ENCODE measurements around the gene USP54. TPM values are rescaled to one million over a fixed set of nuclear protein-coding genes. Genes with fewer than 3 reads are reported as not detected.

USP54 gene
- total and polyA plus RNA-seq, 9 of the 15 experiments (the other 6 are each of a cell fraction or from before 2014, with no cell fraction given): 3.8 to 40.1 (median 16.9) TPM

DNA sequence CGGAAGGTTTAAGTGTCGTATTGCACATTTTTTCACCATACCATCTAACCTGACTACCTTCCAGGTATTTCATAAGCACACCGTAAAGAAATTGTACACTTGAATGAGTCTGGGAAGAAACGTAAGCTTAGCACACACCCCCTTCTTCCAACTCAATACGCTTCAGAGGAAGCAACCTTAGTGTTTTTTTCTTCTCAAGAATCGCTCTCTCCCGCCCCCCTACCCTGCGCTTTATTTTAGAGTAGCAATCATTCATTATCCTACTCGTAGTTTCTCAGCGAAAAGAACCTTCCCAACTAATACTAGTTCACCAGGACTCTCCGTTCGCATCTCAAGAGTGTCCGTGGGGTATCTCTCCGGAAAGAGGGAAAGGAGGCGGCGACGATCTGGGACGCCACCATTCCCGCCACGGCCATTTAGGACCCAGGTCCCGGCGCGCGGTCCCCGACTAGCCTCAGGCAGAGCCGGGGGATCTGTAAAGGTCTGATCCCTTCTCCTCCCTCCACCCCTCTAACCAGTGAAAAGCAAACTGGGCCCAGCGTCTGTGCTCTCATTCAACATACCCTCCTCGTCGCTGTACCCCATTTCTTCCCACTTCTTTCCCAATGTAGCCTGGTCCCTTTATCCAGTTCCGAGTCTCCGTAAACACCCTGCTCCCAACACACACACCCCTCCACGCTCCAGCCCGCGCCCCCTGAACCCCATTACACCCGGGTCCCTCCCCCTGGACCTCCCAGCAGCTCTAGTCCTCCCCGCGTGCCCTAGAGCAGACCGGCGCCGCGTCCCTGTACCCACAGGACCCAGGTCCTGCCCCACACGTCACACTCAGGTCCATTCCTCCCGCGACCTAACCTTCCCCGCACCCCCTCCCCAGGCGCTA is 34.1 kb upstream of the USP54 start (continued):
- TF ChIP-seq ETS2 (tag; IDR thresholded peaks at IDR 0.05; ENCODE audit: borderline replicate concordance, poor library complexity, severe bottlenecking) (no peak), IFI16 (CRISPR knock-in tag; IDR thresholded peaks at IDR 0.05) (no peak), ZNF282 (CRISPR knock-in tag; IDR thresholded peaks at IDR 0.05) (no peak), MYNN (IDR thresholded peaks at IDR 0.05) (no peak), MYNN (CRISPR knock-in tag; IDR thresholded peaks at IDR 0.05) (no peak), SMARCE1 (IDR thresholded peaks at IDR 0.05) (peak; percentile 36), POLR2A (conservative IDR thresholded peaks at IDR 0.05) (no peak; the same call in 1 of the 2 replicates), TAF7 (tag; IDR thresholded peaks at IDR 0.05) (peak; percentile 44; the same call in 1 of the 2 replicates)
- TF ChIP-seq, protein P1, sequence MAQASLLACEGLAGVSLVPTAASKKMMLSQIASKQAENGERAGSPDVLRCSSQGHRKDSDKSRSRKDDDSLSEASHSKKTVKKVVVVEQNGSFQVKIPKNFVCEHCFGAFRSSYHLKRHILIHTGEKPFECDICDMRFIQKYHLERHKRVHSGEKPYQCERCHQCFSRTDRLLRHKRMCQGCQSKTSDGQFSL (CRISPR knock-in tag; IDR thresholded peaks at IDR 0.05): peak; percentile 56; the same call in 1 of the 2 replicates
- TF ChIP-seq, protein P1 (tag; IDR thresholded peaks at IDR 0.05): no peak
- TF ChIP-seq, protein P2, sequence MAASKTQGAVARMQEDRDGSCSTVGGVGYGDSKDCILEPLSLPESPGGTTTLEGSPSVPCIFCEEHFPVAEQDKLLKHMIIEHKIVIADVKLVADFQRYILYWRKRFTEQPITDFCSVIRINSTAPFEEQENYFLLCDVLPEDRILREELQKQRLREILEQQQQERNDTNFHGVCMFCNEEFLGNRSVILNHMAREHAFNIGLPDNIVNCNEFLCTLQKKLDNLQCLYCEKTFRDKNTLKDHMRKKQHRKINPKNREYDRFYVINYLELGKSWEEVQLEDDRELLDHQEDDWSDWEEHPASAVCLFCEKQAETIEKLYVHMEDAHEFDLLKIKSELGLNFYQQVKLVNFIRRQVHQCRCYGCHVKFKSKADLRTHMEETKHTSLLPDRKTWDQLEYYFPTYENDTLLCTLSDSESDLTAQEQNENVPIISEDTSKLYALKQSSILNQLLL (CRISPR knock-in tag; IDR thresholded peaks at IDR 0.05; ENCODE audit: borderline replicate concordance): no peak
- TF ChIP-seq, protein P3, sequence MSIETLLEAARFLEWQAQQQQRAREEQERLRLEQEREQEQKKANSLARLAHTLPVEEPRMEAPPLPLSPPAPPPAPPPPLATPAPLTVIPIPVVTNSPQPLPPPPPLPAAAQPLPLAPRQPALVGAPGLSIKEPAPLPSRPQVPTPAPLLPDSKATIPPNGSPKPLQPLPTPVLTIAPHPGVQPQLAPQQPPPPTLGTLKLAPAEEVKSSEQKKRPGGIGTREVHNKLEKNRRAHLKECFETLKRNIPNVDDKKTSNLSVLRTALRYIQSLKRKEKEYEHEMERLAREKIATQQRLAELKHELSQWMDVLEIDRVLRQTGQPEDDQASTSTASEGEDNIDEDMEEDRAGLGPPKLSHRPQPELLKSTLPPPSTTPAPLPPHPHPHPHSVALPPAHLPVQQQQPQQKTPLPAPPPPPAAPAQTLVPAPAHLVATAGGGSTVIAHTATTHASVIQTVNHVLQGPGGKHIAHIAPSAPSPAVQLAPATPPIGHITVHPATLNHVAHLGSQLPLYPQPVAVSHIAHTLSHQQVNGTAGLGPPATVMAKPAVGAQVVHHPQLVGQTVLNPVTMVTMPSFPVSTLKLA (conservative IDR thresholded peaks at IDR 0.05): peak in 1 of 2 experiments; percentile 69; a peak in 1 of 4 replicates
- TF ChIP-seq, protein P4, sequence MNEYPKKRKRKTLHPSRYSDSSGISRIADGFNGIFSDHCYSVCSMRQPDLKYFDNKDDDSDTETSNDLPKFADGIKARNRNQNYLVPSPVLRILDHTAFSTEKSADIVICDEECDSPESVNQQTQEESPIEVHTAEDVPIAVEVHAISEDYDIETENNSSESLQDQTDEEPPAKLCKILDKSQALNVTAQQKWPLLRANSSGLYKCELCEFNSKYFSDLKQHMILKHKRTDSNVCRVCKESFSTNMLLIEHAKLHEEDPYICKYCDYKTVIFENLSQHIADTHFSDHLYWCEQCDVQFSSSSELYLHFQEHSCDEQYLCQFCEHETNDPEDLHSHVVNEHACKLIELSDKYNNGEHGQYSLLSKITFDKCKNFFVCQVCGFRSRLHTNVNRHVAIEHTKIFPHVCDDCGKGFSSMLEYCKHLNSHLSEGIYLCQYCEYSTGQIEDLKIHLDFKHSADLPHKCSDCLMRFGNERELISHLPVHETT (CRISPR knock-in tag; conservative IDR thresholded peaks at IDR 0.05 in 1 of 2, IDR thresholded peaks at IDR 0.05 in 1 of 2): no peak; a peak in 1 of 4 replicates
- TF ChIP-seq, protein P5, sequence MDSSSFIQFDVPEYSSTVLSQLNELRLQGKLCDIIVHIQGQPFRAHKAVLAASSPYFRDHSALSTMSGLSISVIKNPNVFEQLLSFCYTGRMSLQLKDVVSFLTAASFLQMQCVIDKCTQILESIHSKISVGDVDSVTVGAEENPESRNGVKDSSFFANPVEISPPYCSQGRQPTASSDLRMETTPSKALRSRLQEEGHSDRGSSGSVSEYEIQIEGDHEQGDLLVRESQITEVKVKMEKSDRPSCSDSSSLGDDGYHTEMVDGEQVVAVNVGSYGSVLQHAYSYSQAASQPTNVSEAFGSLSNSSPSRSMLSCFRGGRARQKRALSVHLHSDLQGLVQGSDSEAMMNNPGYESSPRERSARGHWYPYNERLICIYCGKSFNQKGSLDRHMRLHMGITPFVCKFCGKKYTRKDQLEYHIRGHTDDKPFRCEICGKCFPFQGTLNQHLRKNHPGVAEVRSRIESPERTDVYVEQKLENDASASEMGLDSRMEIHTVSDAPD (CRISPR knock-in tag; IDR thresholded peaks at IDR 0.05): no peak
- TF ChIP-seq, protein P6, sequence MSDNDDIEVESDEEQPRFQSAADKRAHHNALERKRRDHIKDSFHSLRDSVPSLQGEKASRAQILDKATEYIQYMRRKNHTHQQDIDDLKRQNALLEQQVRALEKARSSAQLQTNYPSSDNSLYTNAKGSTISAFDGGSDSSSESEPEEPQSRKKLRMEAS (CRISPR knock-in tag; IDR thresholded peaks at IDR 0.05): 0 out of 2 replicates have a peak, but pooled peaks have one; percentile 11
- TF ChIP-seq, protein P7, sequence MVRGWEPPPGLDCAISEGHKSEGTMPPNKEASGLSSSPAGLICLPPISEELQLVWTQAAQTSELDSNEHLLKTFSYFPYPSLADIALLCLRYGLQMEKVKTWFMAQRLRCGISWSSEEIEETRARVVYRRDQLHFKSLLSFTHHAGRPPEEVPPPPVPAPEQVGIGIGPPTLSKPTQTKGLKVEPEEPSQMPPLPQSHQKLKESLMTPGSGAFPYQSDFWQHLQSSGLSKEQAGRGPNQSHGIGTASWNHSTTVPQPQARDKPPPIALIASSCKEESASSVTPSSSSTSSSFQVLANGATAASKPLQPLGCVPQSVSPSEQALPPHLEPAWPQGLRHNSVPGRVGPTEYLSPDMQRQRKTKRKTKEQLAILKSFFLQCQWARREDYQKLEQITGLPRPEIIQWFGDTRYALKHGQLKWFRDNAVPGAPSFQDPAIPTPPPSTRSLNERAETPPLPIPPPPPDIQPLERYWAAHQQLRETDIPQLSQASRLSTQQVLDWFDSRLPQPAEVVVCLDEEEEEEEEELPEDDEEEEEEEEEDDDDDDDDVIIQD (CRISPR knock-in tag; IDR thresholded peaks at IDR 0.05): no peak

All from K562 (cell line).